ENCODE data around the gene USP6NL.

DNA sequence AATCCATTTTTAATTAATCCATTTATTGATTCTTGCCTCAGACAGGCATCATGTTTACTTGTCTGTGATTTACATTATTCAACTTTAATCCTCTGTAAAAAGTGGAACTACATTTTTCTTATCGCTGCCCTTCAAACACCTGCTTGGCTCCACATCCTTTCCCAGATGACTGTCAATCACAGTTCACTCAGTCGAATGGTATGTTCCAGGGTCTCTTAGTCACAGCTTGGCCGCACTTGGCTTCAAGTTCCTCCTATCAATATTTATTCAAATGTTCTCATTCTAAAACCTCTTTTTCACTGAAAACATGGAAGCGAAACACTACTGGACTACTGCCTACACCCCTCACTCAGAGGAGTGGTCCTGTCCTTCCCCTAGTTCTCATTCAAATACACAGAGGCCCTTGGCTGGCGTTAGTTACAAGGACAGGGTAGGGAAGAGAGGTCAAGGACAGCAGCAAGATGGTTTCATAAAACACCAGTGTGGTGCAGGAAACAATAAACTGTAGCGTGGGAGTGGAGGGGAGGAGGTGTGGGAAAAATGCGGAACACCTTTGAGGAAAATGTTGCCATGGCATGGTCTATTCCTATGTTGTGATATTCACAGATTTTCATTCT, 143.2 kb downstream of the USP6NL start:
- TF ChIP-seq POLR2A (IDR thresholded peaks at IDR 0.05) (no peak), CTCF (IDR thresholded peaks at IDR 0.05) (no peak)

Measured in lower leg skin (tissue), 3 donors.